Esophagus squamous epithelium (tissue), 4 donors: ENCODE data around the gene LRP2.

ENCODE experiments used
- CTCF ChIP-seq, 6 experiments: fragments of 450-650 bp in 4 of 6; fragments of 200-600 bp in 2 of 6; sonication (generic) in 2 of 6; IDR thresholded peaks; one replicate each; pipeline ENCODE4 v1.5.1; 2016 to 2019; ENCODE audit warnings: antibody characterized with exemption in 6 of 6, mild to moderate bottlenecking in 4 of 6, moderate library complexity in 4 of 6
- POLR2A ChIP-seq, 4 donors: fragments of 450-650 bp; IDR thresholded peaks; one replicate each; pipeline ENCODE4 v1.6.1; 2017; ENCODE audit warnings: antibody characterized with exemption in 4 of 4, mild to moderate bottlenecking in 4 of 4, moderate library complexity in 3 of 4

DNA sequence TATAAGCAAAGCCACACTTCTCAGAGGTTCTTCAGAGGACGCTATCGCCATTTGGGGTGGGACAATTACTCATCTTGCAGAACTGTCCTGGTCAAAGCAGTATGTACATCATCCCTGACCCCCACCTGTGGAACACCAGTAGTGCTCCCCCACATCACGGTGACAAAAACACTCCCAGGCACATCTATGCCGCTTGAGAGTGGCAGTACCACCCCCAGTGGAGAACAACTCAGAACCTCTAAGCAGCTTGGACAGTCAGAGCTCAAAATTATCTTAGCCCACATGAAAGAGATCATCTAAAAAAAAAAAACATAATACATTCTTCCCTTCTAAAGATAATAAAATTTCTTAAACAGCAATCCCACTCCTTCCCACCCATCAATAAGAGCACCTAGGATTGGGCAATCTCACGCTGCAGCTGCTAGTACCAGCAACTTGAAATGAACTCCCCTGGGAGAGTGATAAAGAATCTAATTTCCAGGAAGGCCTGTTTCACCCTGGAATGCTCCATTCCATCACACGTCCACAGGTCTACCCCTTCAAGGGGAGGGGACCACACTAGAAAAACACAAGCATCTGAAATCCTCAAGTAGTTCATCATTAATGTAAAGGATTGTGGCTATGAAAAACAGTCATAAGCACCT lies 31.7 kb downstream of the LRP2 start:
- no peak for TF ChIP-seq CTCF (IDR thresholded peaks at IDR 0.05)
- no peak for TF ChIP-seq POLR2A (IDR thresholded peaks at IDR 0.05)
